HG03159 (cell line): ENCODE measurements around the gene OVCA2.
A peak's percentile ranks its signal among the peaks of the same experiment; 100 is the strongest.

Source experiments
- ATAC-seq: cut with Tn5 transposase; IDR thresholded peaks from one replicate; pipeline ENCODE4 v1.9.1; 2021; ENCODE audit warnings: mild to moderate bottlenecking, moderate library complexity; ENCODE audit not compliant: unreplicated experiment

Gene OVCA2

DNA sequence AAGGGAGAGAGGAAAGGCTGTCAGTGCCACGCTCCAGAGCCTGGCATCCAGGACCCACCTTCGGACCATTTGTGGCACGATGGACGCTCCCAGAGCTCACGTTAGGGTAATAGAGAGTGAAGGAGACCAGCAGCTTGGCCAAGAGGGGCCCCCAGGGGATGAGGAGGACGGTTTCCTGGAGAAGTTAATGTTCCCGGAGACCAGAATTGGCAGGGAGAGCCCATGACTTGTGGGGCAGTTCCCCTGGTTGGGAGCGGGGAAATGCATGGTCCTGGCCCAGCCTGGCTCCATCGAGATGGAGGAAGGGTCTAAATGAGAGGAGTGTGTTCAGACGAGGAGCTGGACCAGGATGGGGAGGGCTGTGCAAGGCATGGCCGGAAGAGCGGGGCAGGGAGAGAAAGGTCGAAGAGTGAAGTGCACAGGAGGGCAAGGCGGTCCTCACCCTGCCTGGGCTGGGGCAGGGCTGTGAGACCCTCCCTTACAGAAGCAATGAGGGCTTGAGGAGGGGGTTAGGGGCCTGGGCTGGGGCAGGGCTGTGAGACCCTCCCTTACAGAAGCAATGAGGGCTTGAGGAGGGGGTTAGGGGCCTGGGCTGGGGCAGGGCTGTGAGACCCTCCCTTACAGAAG is 10.2 kb downstream of the OVCA2 start:
- no peak for ATAC-seq

DNA sequence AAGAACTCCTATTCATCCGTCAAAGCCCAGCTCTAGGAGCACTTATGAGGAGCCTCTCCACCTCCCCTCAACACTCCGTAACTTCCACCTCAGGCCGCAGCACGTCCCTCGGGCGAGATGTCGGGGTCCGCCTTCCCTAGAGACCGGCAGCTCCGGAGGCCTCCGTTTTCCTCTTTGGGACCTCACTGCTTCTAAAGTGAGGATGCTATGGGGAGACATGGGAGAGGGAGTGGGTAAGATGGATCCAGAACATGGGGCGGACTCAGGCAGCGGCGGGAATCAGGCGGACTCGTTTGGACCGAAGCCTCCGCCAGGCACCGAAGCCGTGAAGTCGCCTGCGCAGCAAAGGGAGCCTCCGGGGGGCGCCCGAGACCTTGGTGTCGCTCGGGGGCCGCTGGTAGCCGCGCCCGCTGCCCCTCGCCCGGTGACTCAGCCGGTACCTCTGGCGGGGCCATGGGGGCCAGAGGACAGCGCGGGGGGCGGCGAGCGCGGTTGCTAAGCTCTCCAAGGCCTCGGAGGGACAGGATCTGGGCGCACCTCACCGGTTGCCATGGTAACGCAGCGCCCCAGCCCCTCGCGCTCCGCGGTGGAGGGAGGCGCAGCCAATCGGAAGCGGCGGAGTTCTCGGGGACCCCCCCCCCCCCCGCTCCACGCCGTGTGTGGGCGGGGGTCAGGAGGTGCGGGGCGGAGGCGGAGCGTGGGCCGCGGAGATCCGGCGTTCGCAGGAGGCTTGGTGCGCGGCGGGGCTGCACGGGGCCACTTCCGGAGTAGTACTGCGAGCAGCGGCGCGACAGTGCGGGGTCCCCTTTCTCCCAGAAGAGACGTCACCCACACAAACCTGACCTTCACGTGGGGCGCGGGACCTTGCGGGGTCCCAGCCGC is 11.8 kb downstream of the OVCA2 start:
- no peak for ATAC-seq

DNA sequence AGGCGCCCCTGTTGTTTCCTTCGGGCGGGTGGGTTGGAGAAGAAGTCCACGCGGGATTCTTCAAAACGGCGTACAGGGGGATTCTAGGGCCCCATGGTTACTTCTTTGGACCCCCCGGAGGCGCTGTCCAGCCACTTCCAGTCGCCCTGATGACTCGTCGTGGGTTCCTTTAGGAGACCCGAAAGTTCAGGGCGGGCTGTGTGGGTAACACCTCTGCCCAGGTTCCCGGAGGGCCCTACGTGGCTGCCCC is 12.4 kb downstream of the OVCA2 start:
- no peak for ATAC-seq

DNA sequence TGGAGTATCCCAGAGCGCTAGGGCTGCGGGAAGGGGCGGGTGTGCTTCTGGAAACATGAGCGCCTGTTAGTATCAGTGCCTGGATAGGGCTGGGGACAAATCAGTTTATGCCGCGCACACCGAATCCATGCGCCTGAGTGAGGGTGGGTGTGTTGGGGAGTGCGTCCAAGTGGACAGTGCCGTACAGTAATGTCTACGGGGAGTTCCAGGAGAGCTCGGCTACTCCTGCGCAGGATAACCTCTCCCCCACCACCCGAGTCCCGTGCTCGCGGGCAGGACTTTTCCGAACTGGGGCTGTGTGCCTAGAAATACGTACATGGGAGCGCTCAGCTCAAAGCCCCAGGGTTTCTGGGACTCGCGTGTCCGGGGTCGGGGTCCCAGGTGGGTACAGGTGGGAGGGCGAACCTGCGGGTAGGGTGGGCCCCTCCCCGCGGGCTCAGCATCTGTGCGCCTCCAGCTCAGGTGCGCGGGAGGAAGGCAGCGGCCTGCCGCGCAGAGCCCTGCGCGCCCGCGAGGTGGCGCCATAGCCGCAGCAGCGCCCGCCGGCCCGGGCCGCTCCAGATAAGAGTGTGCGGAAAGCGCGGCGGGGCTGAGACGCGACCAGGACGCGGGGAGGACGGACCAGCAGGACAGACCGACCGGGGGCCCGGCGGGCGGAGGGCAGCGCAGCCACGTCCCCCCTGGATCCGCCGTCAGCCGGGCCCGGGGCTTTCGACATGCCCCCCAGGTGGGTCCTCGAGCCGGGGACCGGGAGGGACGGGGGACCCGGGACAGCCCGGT is 12.9 kb downstream of the OVCA2 start, which contains the start of gene HIC1:
TSS of gene HIC1 (plus strand) at position 592 of the 780 bp plus-strand sequence. CDS start 1,588 bp downstream, outside the sequence.
- peak; percentile 33 for ATAC-seq

DNA sequence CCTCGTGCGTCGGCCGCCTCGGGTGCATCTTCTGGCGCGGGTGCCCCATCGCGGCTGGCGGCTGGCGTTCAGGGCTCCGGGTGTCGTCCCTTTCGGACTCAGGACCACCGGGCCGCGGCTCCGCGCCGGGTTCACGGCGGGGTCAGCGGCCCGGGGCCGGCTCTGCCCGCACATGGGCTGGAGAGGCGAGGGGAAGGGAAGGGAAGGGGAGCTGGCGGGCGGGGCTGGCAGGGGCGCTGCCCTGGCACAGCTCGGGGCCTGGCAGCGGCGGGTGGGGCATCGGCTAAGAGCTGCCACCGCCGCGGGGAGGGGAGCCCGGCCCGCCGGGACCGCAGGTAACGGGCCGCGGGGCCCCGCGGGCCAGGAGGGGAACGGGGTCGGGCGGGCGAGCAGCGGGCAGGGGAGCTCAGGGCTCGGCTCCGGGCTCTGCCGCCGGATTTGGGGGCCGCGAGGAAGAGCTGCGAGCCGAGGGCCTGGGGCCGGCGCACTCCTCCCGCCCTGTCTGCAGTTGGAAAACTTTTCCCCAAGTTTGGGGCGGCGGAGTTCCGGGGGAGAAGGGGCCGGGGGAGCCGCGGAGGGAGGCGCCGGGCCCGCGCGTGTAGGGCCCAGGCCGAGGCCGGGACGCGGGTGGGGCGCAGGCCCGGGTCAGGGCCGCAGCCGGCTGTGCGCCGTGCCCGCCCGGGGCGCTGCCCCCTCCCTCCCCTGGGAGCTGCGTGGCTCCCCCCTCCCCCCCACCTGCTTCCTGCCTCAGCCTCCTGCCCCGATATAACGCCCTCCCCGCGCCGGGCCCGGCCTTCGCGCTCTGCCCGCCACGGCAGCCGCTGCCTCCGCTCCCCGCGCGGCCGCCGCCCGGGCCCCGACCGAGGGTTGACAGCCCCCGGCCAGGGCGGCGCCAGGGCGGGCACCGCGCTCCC is 13.7 kb downstream of the OVCA2 start:
- ATAC-seq, result peak; percentile 13

- no peak for ATAC-seq
Measured at GRCh38 chr17:2056206-2057174, 14.7 kb downstream of the OVCA2 start.

GRCh38 chr17:2057175-2057759 is 15.4 kb downstream of the OVCA2 start:
- ATAC-seq, result no peak

- no peak for ATAC-seq
Measured at GRCh38 chr17:2057760-2058585, 16.2 kb downstream of the OVCA2 start.

DNA sequence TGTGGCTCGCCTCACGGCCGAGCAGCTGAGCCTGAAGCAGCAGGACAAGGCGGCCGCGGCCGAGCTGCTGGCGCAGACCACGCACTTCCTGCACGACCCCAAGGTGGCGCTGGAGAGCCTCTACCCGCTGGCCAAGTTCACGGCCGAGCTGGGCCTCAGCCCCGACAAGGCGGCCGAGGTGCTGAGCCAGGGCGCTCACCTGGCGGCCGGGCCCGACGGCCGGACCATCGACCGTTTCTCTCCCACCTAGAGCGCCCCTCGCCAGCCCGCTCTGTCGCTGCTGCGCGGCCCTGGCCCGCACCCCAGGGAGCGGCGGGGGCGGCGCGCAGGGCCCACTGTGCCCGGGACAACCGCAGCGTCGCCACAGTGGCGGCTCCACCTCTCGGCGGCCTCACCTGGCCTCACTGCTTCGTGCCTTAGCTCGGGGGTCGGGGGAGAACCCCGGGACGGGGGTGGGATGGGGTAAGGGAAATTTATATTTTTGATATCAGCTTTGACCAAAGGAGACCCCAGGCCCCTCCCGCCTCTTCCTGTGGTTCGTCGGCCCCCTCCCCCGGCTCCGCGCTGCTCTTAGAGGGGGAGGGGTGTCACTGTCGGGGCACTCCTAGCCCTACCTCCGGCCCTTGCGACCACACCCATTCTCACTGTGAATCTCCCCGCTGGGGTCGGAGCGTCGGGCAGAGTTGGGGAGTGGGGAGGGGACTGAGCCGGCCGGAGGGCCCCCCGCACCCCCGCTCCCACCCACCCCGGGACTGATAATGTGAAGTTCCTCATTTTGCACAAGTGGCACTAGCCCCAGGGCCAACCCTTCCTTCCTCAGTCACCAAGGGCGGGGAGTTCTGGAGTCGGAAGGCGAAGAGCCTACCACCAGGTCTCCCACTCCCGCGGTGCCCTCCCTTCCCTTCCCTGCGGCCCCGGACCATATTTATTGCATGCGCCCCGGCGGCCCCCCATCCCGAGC is 17.0 kb downstream of the OVCA2 start:
- ATAC-seq, result no peak

GRCh38 chr17:2059547-2060384 is 17.9 kb downstream of the OVCA2 start:
- ATAC-seq, result no peak

- ATAC-seq, result no peak
Measured at GRCh38 chr17:2060385-2060658, 18.5 kb downstream of the OVCA2 start.

DNA sequence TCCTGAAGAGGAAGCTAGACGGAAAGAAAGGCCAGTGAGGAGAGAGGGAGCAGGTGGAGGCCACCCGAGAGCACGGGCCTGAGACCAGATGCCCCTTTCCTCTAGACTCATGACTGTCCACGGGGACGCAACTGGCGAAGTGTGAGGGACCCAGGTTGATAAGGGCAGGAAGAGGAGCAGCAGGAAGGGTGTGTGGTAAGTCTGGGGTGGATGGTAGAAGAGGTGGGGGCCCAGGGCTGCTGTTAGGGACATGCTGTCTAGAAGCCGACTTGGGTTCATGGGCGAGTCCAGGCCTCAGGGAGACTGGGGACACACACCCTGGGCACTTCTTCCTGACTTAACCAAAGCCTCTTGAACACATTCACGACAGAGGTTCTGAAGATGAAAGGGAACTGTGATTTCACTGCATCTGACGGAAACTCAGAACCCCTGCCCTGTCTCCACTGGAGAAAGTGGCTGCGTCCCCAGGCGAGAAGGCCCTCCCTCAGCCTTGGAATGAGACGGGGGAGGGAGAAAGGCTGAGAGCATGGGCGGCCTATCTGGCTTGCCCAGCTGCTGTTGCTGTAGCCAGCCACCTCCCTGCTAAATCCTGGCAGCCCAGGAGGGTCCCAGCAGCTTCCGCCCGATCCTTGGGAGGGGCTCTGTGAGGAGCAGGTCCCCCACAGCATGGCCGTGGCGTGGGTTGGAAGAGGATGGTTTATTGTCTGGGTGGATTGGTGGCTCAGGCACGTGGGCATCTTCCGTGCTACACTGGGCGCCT is 19.0 kb downstream of the OVCA2 start:
- ATAC-seq, result no peak

DNA sequence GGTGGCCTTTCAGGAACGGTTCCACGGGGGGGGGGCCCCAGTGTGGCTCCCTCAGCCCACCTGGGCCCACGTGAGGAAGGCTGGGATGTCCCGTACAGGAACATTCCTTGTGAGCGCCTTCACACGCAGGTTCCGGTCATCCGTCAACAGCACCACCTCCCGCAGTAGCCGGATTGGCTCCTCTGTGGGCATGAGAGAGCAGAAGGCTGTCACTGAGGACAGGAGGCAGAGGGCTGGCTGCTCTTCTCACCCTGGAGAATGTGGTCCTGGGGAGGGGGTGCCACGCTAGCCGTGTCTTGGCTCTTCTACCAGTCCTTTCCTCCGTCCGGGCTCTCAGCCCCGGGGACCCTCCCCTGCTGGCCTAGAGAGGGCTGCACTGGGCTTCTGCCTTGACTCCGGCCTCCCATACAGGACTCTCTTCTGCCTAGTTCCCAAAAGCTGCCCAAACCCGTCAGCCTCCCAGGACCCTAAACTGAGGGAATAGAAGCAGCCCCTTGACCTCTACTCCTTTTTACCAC is 19.7 kb downstream of the OVCA2 start:
- ATAC-seq, result no peak

- ATAC-seq, result no peak
Measured at GRCh38 chr17:2062571-2063183, 20.9 kb downstream of the OVCA2 start.
